Astrocyte of the spinal cord (primary cell): ENCODE data around the gene SCG5.

Experiments
- DNase-seq: peaks from one replicate; pipeline ENCODE4 v3.0.0; 2011; ENCODE audit warnings: low read depth, low spot score
- H3K4me3 ChIP-seq: 2 replicates; pipeline ENCODE4 v1.5.1; 2011; ENCODE audit warnings: low read depth, mild to moderate bottlenecking, low read length, moderate library complexity
- in situ Hi-C: cut with HindIII; loops from 2 replicates; pipeline ENCODE4 v1.10.0; 2017; ENCODE audit warnings: low sequenced_read_pairs
- TF ChIP-seq, protein P1 (sequence below): IDR thresholded peaks from 2 replicates; pipeline ENCODE4 v1.5.1; 2012; ENCODE audit warnings: low read depth, mild to moderate bottlenecking, low read length, inconsistent platforms

SCG5 gene

DNA sequence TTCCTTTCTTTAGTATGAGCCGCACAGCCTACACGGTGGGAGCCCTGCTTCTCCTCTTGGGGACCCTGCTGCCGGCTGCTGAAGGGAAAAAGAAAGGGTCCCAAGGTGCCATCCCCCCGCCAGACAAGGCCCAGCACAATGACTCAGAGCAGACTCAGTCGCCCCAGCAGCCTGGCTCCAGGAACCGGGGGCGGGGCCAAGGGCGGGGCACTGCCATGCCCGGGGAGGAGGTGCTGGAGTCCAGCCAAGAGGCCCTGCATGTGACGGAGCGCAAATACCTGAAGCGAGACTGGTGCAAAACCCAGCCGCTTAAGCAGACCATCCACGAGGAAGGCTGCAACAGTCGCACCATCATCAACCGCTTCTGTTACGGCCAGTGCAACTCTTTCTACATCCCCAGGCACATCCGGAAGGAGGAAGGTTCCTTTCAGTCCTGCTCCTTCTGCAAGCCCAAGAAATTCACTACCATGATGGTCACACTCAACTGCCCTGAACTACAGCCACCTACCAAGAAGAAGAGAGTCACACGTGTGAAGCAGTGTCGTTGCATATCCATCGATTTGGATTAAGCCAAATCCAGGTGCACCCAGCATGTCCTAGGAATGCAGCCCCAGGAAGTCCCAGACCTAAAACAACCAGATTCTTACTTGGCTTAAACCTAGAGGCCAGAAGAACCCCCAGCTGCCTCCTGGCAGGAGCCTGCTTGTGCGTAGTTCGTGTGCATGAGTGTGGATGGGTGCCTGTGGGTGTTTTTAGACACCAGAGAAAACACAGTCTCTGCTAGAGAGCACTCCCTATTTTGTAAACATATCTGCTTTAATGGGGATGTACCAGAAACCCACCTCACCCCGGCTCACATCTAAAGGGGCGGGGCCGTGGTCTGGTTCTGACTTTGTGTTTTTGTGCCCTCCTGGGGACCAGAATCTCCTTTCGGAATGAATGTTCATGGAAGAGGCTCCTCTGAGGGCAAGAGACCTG, 89.5 kb downstream of the SCG5 start:
- TF ChIP-seq, protein P1, sequence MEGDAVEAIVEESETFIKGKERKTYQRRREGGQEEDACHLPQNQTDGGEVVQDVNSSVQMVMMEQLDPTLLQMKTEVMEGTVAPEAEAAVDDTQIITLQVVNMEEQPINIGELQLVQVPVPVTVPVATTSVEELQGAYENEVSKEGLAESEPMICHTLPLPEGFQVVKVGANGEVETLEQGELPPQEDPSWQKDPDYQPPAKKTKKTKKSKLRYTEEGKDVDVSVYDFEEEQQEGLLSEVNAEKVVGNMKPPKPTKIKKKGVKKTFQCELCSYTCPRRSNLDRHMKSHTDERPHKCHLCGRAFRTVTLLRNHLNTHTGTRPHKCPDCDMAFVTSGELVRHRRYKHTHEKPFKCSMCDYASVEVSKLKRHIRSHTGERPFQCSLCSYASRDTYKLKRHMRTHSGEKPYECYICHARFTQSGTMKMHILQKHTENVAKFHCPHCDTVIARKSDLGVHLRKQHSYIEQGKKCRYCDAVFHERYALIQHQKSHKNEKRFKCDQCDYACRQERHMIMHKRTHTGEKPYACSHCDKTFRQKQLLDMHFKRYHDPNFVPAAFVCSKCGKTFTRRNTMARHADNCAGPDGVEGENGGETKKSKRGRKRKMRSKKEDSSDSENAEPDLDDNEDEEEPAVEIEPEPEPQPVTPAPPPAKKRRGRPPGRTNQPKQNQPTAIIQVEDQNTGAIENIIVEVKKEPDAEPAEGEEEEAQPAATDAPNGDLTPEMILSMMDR: no peak
- peak; percentile 56 for DNase-seq
- H3K4me3 ChIP-seq: no peak overlapping the region

DNA sequence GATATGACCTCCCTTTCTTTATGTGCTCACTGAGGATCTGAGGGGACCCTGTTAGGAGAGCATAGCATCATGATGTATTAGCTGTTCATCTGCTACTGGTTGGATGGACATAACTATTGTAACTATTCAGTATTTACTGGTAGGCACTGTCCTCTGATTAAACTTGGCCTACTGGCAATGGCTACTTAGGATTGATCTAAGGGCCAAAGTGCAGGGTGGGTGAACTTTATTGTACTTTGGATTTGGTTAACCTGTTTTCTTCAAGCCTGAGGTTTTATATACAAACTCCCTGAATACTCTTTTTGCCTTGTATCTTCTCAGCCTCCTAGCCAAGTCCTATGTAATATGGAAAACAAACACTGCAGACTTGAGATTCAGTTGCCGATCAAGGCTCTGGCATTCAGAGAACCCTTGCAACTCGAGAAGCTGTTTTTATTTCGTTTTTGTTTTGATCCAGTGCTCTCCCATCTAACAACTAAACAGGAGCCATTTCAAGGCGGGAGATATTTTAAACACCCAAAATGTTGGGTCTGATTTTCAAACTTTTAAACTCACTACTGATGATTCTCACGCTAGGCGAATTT, 91.2 kb downstream of the SCG5 start:
- in situ Hi-C loops: no loop called here
- TF ChIP-seq, protein P1: no peak
- no peak for DNase-seq
- H3K4me3 ChIP-seq: no peak overlapping the region

More for the DNA sequence above, 89.5 kb downstream of the SCG5 start:
- in situ Hi-C loops: no loop called here

DNA sequence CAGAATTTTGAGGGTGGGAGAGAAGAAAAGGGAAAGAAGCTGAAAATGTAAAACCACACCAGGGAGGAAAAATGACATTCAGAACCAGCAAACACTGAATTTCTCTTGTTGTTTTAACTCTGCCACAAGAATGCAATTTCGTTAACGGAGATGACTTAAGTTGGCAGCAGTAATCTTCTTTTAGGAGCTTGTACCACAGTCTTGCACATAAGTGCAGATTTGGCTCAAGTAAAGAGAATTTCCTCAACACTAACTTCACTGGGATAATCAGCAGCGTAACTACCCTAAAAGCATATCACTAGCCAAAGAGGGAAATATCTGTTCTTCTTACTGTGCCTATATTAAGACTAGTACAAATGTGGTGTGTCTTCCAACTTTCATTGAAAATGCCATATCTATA, 91.8 kb downstream of the SCG5 start:
- DNase-seq: peak; percentile 47
- in situ Hi-C loops: no loop called here

DNA sequence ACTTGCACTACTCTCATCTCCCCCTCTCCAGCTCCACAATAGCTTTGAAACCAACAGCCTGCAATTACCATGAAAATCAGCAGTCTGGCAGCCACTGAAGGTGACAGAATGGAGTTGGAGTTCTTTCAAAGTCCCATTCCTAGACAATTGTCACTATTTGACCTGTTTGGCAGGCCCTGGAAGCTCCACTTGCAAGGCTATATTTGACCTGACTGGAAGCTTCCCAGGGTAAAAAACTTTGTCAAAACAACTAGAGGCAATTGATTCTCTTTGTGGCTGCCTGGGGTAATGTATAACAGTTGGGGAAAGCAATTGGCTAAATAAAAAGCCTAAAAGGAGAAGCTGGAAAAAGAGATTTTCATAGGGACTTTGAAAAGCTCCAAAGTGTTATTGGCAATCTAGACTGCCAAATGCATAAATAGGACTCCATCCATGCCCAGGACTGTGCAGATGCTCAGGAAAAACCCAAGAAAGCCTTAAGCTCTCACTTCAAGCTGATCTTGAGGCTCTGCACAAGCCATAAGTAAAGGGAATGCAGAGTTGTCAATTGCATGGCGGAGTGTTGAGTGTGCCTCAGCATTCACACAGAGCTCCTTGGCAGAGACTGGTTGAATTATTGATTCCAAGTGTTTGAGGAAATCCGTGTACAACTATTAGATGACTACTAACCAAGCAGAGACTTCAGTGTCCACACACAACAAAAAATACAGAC, 94.6 kb downstream of the SCG5 start:
- TF ChIP-seq, protein P1: no peak
- no peak overlapping the region for H3K4me3 ChIP-seq

More for the DNA sequence above, 91.8 kb downstream of the SCG5 start:
- TF ChIP-seq, protein P1: no peak
- H3K4me3 ChIP-seq: no peak overlapping the region

DNA sequence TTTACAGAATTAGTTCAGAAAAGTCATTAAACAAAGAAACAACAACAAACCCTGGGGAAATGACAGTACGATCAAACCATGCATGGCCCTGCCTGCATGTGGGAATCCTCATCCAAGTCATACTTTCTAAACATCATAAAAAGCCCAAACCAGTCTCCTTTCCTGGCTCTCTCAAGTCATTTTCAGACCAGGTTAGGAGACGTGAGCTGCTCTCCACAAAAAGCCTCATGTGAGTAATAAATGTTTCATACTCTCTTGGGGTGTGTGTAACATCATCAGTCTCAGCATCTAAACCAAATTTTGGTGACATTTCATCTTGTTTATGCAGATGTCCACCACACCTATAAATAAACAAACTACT, 95.2 kb downstream of the SCG5 start:
- in situ Hi-C loops: no loop called here
- no peak for DNase-seq
- TF ChIP-seq, protein P1: no peak
- no peak overlapping the region for H3K4me3 ChIP-seq

More for the DNA sequence above, 94.6 kb downstream of the SCG5 start:
- in situ Hi-C loops: no loop called here
- DNase-seq: no peak

DNA sequence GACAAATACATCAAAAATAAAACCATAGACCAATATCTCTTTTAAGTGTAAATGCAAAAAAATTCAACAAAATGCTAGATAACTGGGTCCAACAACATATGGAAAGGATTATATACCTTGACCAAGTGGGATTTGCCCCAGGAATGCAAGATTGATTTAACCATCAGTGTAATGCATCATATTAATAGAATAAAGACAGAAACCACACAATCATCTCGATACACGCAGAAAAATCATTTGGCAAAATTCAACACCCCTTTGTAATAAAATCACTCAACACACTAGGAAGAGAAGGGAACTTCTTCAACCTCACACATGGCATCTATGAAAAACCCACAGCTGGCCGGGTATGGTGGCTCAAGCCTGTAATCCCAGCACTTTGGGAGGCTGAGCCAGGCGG, 95.8 kb downstream of the SCG5 start:
- no peak overlapping the region for H3K4me3 ChIP-seq
- no peak for DNase-seq
- TF ChIP-seq, protein P1: no peak
- in situ Hi-C loops: no loop called here
